GM04503 (cell line): Measurements from ENCODE around the gene MAP1A.
"Not testable (repeated sequence)": the region's sequence is repeated elsewhere in the genome, so short reads cannot be mapped to it uniquely, and the experiment has no call there.

Experiments used
- DNase-seq: peaks from one replicate; pipeline ENCODE4 v3.0.0-alpha.2; 2012; ENCODE audit warnings: low read depth

Gene MAP1A

DNA sequence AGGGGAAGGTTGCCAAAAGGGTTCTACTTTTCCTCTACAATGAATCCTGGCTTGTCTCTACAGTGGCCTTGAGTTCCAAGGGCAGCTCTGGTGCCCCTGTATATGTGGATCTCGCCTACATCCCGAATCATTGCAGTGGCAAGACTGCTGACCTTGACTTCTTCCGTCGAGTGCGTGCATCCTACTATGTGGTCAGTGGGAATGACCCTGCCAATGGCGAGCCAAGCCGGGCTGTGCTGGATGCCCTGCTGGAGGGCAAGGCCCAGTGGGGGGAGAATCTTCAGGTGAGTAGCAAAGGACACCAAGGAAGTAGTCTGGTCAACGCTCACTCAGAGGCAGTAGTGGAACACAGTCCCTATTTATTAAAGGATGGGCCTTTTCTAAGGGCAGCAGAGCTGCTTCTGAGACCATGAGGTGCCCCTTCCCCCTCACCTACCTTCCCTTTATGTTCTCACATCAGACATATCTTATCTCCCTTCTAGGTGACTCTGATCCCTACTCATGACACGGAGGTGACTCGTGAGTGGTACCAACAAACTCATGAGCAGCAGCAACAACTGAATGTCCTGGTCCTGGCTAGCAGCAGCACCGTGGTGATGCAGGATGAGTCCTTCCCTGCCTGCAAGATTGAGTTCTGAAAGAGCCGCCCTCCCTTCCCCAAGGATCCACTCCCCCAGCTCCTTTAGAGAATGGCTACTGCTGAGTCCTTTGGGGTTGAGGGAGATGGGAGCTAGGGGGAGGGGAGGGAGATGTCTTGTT is 12.4 kb downstream of the MAP1A start:
- no peak for DNase-seq

DNA sequence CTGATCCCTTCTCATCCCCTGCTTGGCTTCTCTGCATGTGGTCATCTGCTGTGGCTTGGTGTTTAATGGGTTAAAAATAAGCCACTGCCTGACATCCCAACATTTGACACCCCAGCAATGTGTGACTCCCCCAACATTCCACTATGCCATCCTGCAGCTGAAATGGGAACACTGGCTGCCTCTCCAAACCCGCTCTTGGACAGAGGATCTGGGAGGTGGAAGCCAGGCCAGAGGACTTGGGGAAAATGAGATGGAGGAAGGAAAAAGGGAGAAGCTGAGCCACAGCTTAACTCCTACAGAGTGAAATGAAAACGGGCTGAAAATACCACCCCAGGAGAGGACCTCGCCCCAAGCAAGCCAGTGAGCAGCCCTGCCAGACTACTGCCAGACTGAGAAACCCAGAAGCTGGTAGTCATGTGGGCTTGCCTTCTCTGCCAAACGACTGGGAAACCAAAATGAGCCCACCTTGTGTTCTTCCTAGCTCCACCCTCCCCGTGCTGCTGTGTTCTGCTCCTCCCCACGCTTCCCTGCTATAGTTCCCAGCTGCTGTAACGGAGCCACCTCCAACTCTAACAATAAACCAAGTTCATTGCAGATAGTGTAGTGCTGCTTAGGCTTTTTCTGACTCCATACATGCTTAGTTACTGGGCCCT is 13.7 kb downstream of the MAP1A start:
- DNase-seq: no peak

GRCh38 chr15:43532826-43533225 is 15.4 kb downstream of the MAP1A start:
- DNase-seq: not testable (repeated sequence)

DNA sequence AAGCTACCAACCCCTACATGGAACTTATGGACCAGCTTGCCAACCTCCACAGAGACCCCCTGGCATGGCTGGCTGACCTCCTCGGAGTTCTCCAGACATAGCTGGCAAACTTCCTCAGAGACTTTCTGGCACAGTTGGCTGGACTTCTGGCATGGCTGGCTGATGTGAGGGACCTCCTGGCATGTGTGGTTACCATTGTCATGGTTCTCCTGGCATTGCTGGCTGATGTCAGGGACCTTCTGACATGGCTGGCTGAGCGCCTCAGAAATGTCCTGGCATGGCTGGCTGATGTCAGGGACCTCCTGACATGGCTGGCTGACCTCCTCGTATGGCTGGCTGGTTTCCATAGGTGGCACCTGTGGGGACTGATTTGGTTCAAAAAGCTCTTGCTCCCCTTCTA is 17.5 kb downstream of the MAP1A start:
- DNase-seq: no peak

DNA sequence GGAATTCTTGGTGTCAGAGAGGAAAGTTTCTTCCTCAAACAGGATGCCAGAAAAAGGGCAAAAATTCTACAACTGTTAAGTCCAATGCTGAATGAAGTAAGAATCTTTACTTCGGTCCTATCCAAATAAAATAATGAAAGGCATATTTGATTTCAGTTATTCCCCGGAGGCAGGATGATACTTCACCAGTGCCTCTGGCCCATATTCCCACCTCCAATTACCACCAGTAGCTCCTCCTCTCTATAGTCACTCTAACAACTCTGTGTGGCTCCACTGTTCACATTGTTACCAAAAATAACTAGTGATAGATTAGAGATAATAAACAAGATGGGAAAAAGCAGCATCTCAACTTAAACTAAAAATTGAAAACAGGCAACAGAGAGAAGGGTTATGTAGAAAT is 20.7 kb downstream of the MAP1A start:
- DNase-seq: no peak

- no peak for DNase-seq
Measured at GRCh38 chr15:43541785-43542184, 24.4 kb downstream of the MAP1A start.

- DNase-seq: no peak
Measured at GRCh38 chr15:43544266-43544665, 26.9 kb downstream of the MAP1A start.

GRCh38 chr15:43545426-43545825 is 28.0 kb downstream of the MAP1A start:
- DNase-seq: no peak

GRCh38 chr15:43547539-43547938 is 30.1 kb downstream of the MAP1A start:
- no peak for DNase-seq

- DNase-seq: peak; percentile 92
Measured at GRCh38 chr15:43550527-43551363, 33.3 kb downstream of the MAP1A start.

GRCh38 chr15:43552256-43552655 is 34.8 kb downstream of the MAP1A start:
- DNase-seq: no peak

- DNase-seq: no peak
Measured at GRCh38 chr15:43552986-43553385, 35.6 kb downstream of the MAP1A start.

DNA sequence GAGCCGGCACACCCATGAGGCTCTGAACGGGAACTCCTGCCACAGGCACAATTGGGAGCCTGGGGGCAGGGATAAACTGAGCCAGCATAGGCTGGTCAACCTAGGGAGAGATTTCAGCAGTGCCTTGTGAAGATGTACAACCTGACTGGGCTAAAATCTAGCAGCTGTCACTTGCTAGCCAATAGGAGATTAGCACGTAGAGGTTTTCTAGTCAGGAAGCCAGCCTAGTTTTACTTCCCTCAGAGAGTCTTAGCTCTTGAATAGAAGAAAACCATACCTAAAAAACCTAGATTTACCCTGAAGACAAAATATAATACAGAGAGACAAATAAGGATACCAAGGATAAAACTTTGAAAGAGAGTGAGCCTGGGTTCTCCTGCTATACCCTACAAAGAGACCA is 45.3 kb downstream of the MAP1A start:
- not testable (repeated sequence) for DNase-seq

DNA sequence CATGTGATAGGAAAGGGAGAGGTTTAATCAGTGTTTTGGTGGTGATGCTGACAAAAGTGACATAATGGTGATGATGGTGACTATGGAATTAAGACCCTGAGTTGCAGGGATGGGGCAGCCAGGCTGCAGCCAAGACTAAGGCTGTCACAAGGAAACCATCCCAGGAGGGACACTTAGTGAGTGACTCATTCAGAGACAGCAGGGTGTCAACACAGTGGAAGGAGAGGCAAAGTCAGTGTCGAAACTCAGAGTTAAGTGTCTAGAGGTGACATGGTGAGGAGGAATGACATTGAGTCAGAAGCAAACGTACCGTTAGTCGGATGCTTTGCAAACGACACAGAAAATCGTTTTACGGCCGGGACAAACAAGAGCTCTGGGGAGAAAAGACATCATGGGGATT is 46.4 kb downstream of the MAP1A start:
- DNase-seq: not testable (repeated sequence)

- not testable (repeated sequence) for DNase-seq
Measured at GRCh38 chr15:43566615-43567014, 49.2 kb downstream of the MAP1A start.

GRCh38 chr15:43574607-43575006 is 57.2 kb downstream of the MAP1A start:
- not testable (repeated sequence) for DNase-seq
